NCI-H2196 (cell line): Measurements from ENCODE around the gene GNE.

Experiments used
- DNase-seq: peaks from one replicate; lab custom pipeline; 2025; ENCODE audit not compliant: unreplicated experiment; lab: John Stamatoyannopoulos, UW

Gene GNE

DNA sequence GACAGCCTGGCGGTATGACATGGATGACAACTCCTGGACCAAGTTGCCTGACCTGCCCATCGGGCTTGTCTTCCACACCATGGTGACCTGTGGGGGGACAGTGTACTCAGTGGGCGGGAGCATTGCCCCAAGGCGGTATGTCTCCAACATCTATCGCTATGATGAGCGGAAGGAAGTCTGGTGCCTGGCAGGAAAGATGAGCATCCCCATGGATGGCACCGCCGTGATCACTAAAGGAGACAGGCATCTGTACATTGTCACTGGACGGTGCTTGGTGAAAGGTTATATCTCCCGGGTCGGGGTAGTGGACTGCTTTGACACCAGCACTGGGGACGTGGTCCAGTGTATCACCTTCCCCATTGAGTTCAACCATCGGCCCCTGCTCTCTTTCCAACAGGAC lies 87.7 kb downstream of the GNE start:
- no peak for DNase-seq

DNA sequence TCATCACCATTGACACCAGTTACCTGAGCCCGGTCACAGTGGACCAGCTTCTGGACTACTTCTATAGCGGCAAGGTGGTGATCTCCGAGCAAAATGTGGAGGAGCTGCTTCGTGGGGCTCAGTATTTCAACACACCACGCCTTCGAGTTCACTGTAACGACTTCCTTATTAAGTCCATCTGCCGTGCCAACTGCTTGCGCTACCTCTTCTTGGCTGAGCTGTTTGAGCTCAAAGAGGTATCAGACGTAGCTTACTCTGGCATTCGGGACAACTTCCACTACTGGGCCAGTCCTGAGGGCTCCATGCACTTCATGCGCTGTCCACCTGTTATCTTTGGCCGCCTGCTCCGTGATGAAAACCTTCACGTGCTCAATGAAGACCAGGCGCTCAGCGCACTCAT lies 88.5 kb downstream of the GNE start:
- DNase-seq: no peak

DNA sequence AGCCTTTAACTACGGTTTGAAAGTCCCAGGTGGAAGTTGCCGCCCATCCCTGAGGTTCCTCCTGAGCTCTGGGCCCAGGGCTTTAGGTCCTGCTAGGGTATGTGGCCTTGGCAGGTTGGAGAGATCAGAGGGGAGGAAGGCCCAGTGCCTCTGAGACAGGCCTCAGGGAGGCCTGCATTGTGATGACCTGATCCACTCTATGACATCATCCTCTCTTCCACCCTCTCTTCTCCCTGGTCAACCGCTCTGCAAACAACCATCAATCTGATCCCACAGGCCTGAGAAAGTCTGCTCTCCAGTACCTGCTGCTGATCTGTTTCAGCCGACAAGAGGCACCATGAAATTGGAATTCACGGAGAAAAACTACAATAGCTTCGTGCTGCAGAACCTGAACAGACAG lies 89.1 kb downstream of the GNE start, which contains the start of gene CCIN:
Gene CCIN, plus strand, starts transcription at position 223 of the 400 bp plus-strand sequence. Its CDS starts 115 bp downstream, at position 338.
- DNase-seq: no peak

DNA sequence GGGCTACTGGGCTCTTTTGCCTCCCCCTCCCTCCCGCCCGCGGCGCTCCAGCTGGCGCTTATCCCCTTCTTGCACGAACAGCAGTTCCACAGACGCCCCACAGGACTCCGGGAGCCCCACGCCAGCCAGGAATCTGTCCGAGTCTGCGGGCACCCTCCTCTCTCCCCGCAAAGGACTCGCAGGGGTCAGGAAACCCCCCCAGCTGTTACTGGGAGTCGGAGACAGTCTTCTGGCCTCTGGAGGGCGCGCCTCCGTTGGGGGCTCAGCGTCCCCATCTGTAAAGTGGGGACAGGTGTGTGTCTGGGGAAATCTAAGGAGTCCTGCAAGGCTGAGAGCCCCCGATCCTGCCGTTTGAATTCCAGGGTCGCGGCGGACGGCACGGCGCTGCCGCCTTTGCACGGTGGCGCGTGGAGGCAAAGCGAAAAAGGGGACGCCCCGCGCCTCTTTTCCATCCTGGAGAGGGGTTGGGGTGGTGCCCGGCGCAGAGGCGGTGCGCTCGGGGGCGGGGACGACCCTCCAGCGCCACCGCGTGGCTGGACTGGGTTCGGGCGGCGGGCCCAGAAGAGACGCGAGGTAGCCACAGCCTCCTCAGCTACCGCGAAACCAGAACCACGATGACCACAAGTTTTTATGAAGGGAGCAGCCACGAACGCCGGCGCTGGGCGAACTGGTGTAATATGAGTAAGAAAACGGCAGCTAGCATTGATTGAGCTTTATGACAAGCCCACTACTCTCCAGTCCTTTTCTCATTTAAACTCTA lies 91.9 kb downstream of the GNE start:
- DNase-seq: peak; percentile 74

DNA sequence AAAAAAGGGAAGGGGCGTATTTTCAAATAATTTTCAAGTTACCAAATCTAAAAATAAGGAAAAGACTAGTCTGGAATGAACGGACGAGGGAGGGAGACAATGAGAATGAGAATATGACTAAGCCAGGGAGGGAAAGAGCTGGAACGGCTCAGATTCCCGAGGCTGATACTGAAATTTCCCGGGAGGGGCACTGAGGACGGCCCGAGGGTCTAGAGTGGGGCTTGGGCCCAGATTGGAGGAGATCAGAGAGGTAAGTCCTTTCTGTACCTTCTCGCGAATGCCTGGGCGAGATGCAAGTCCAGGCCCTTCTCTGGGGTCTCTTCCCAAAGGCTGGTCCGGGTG lies 92.5 kb downstream of the GNE start:
- DNase-seq: no peak

DNA sequence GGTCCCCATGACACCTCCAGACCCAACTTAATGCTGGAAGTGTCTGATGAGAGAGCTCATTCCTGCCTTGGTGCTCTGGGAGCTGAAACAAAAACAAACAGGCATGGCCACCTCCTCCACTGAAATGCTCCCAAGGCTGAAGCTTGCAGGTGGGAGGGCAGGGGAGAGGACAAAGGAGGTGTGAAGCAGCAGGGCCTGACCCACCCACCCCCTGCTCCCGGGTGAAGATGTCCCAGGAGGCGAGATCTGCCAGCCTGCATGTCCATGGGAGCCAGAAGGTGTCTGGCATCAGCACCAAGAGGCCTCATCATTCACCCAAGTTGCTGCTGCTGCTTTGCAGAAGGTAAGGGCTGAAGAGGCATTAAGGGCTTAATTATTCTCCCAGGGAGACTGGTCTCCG lies 93.3 kb downstream of the GNE start:
- DNase-seq: no peak
